ENCODE measurements around the gene IL1A.

The IL1A gene

GRCh38 chr2:112764071-112765044 lies 19.9 kb downstream of the IL1A start, which contains the start of gene CKAP2L:
TSS of gene CKAP2L (minus strand) at chr2:112764609. CDS start at chr2:112764598, 11 bp downstream.
- TF ChIP-seq ZNF70 (CRISPR knock-in tag; IDR thresholded peaks at IDR 0.05), result 0 out of 2 replicates have a peak, but pooled peaks have one; percentile 19
- no peak for TF ChIP-seq POU6F1 (CRISPR knock-in tag; IDR thresholded peaks at IDR 0.05; ENCODE audit: borderline replicate concordance, low read depth)
- TF ChIP-seq RARB (CRISPR knock-in tag; IDR thresholded peaks at IDR 0.05), result no peak
- no peak for TF ChIP-seq ZC3H10 (CRISPR knock-in tag; IDR thresholded peaks at IDR 0.05)
- peak; percentile 98 for ATAC-seq

DNA sequence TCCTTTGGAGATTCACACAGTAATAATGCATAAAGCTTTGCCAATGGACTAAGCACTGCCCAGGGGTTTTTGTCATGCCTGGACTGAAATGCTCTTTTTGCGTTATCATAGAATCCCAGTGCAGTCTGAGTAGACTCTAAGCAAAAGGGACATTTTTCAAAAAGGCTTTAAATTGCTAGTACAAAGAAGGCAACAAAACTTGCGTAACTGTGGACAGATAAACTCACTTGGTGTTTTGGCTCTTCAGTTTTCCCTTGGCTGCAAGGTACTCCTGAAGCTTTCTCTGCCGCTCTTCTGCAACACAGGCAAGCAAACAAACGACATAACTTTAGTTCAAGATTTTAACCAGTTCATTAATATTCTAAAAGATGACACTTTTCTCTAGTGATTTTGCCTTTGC lies 22.0 kb downstream of the IL1A start:
- no peak for TF ChIP-seq CSDC2 (CRISPR knock-in tag; IDR thresholded peaks at IDR 0.05)
- TF ChIP-seq, protein P1, sequence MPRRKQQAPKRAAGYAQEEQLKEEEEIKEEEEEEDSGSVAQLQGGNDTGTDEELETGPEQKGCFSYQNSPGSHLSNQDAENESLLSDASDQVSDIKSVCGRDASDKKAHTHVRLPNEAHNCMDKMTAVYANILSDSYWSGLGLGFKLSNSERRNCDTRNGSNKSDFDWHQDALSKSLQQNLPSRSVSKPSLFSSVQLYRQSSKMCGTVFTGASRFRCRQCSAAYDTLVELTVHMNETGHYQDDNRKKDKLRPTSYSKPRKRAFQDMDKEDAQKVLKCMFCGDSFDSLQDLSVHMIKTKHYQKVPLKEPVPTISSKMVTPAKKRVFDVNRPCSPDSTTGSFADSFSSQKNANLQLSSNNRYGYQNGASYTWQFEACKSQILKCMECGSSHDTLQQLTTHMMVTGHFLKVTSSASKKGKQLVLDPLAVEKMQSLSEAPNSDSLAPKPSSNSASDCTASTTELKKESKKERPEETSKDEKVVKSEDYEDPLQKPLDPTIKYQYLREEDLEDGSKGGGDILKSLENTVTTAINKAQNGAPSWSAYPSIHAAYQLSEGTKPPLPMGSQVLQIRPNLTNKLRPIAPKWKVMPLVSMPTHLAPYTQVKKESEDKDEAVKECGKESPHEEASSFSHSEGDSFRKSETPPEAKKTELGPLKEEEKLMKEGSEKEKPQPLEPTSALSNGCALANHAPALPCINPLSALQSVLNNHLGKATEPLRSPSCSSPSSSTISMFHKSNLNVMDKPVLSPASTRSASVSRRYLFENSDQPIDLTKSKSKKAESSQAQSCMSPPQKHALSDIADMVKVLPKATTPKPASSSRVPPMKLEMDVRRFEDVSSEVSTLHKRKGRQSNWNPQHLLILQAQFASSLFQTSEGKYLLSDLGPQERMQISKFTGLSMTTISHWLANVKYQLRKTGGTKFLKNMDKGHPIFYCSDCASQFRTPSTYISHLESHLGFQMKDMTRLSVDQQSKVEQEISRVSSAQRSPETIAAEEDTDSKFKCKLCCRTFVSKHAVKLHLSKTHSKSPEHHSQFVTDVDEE (CRISPR knock-in tag; IDR thresholded peaks at IDR 0.05), result no peak
- no peak for TF ChIP-seq RARB (CRISPR knock-in tag; IDR thresholded peaks at IDR 0.05)
- TF ChIP-seq BACH2 (CRISPR knock-in tag; IDR thresholded peaks at IDR 0.05; ENCODE audit: borderline replicate concordance), result no peak
- TF ChIP-seq ZC3H10 (CRISPR knock-in tag; IDR thresholded peaks at IDR 0.05), result no peak
- no peak for TF ChIP-seq ZFP3 (CRISPR knock-in tag; IDR thresholded peaks at IDR 0.05)
- TF ChIP-seq GLIS3 (CRISPR knock-in tag; IDR thresholded peaks at IDR 0.05), result no peak
- ATAC-seq, result no peak

DNA sequence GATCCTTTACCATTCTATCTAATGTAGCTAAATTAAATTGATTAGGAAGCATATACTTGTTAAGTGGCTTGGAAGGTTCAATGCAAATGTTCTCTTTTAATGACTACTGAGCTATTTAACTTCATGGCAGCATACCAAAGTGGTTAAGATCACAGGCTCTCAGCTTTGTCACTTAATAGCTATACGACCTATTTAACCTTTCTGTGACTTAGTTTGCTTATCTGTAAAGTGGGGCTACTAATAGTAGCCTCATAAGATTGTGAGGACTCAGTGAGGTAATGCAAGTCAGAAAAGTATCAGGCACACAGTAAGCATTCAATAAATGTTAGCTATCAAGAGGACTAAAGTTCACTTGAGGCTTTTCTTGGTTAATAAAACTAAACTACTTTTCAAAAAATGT lies 24.1 kb downstream of the IL1A start:
- ATAC-seq, result no peak

More for the DNA sequence above, 24.1 kb downstream of the IL1A start:
- TF ChIP-seq POU6F1 (CRISPR knock-in tag; IDR thresholded peaks at IDR 0.05; ENCODE audit: borderline replicate concordance, low read depth) (no peak), GLIS3 (CRISPR knock-in tag; IDR thresholded peaks at IDR 0.05) (no peak), TOX (CRISPR knock-in tag; IDR thresholded peaks at IDR 0.05; ENCODE audit: borderline replicate concordance) (no peak), BACH2 (CRISPR knock-in tag; IDR thresholded peaks at IDR 0.05; ENCODE audit: borderline replicate concordance) (no peak), ESRRG (CRISPR knock-in tag; IDR thresholded peaks at IDR 0.05) (no peak), CREB5 (CRISPR knock-in tag; IDR thresholded peaks at IDR 0.05; ENCODE audit: low read depth) (no peak), PPARA (CRISPR knock-in tag; IDR thresholded peaks at IDR 0.05; ENCODE audit: borderline replicate concordance) (no peak), RARB (CRISPR knock-in tag; IDR thresholded peaks at IDR 0.05) (no peak), CSDC2 (CRISPR knock-in tag; IDR thresholded peaks at IDR 0.05) (no peak), ZFP30 (CRISPR knock-in tag; IDR thresholded peaks at IDR 0.05) (no peak), OSR1 (CRISPR knock-in tag; IDR thresholded peaks at IDR 0.05) (no peak), ZFP3 (CRISPR knock-in tag; IDR thresholded peaks at IDR 0.05) (no peak)
- TF ChIP-seq, protein P2, sequence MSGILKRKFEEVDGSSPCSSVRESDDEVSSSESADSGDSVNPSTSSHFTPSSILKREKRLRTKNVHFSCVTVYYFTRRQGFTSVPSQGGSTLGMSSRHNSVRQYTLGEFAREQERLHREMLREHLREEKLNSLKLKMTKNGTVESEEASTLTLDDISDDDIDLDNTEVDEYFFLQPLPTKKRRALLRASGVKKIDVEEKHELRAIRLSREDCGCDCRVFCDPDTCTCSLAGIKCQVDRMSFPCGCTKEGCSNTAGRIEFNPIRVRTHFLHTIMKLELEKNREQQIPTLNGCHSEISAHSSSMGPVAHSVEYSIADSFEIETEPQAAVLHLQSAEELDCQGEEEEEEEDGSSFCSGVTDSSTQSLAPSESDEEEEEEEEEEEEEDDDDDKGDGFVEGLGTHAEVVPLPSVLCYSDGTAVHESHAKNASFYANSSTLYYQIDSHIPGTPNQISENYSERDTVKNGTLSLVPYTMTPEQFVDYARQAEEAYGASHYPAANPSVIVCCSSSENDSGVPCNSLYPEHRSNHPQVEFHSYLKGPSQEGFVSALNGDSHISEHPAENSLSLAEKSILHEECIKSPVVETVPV (CRISPR knock-in tag; IDR thresholded peaks at IDR 0.05), result no peak
- TF ChIP-seq, protein P1 (CRISPR knock-in tag; IDR thresholded peaks at IDR 0.05), result no peak
